ENCODE measurements around the gene CACYBP.

DNA sequence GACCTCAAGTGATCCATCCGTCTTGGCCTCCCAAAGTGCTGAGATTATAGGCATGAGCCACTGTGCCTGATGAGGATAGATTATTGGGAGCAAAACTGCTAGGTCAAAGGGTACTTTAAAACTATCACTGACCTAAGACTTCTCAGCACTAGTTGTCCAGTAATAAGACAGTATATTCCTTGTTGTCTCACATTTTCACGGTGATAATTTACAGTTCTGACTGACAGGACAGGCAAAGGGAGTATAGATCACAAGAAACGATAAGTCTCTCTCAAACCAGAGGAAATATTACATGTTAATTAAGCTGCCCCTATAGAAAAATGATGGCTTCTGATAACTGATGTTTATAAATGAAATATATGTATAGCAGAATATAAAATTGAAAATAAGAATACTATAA lies 19.8 kb downstream of the CACYBP start:
- TF ChIP-seq YY1 (IDR thresholded peaks at IDR 0.05; ENCODE audit: insufficient read depth, insufficient read length) (no peak), SUZ12 (IDR thresholded peaks at IDR 0.05; ENCODE audit: extremely low read depth, insufficient read depth, insufficient read length) (no peak), ZNF274 (IDR thresholded peaks at IDR 0.05; ENCODE audit: low read depth, low read length) (no peak)
